HG03521 (cell line): Measurements from ENCODE around the gene EIF4G1.
A peak's percentile ranks its signal among the peaks of the same experiment; 100 is the strongest.
"Not testable (repeated sequence)": the region's sequence is repeated elsewhere in the genome, so short reads cannot be mapped to it uniquely, and the experiment has no call there.

Experiments used
- ATAC-seq: cut with Tn5 transposase; IDR thresholded peaks from one replicate; pipeline ENCODE4 v1.9.1; 2021; ENCODE audit warnings: mild to moderate bottlenecking, moderate library complexity; ENCODE audit not compliant: unreplicated experiment

Gene EIF4G1, protein sequence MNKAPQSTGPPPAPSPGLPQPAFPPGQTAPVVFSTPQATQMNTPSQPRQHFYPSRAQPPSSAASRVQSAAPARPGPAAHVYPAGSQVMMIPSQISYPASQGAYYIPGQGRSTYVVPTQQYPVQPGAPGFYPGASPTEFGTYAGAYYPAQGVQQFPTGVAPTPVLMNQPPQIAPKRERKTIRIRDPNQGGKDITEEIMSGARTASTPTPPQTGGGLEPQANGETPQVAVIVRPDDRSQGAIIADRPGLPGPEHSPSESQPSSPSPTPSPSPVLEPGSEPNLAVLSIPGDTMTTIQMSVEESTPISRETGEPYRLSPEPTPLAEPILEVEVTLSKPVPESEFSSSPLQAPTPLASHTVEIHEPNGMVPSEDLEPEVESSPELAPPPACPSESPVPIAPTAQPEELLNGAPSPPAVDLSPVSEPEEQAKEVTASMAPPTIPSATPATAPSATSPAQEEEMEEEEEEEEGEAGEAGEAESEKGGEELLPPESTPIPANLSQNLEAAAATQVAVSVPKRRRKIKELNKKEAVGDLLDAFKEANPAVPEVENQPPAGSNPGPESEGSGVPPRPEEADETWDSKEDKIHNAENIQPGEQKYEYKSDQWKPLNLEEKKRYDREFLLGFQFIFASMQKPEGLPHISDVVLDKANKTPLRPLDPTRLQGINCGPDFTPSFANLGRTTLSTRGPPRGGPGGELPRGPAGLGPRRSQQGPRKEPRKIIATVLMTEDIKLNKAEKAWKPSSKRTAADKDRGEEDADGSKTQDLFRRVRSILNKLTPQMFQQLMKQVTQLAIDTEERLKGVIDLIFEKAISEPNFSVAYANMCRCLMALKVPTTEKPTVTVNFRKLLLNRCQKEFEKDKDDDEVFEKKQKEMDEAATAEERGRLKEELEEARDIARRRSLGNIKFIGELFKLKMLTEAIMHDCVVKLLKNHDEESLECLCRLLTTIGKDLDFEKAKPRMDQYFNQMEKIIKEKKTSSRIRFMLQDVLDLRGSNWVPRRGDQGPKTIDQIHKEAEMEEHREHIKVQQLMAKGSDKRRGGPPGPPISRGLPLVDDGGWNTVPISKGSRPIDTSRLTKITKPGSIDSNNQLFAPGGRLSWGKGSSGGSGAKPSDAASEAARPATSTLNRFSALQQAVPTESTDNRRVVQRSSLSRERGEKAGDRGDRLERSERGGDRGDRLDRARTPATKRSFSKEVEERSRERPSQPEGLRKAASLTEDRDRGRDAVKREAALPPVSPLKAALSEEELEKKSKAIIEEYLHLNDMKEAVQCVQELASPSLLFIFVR (N-terminal part only)

DNA sequence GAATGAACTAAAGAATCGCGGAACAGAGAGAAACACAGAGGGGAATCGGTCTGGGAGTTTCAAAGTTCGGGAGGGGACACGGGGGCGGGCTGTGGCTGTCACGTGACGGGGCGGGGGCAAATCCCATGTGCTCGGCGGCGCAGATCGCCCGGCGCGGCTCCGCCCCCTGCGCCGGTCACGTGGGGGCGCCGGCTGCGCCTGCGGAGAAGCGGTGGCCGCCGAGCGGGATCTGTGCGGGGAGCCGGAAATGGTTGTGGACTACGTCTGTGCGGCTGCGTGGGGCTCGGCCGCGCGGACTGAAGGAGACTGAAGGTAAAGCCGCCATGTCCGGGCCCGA lies at the start of gene EIF4G1:
Gene EIF4G1, plus strand, starts transcription at position 244 of the 337 bp plus-strand sequence. CDS start 1,191 bp downstream, outside the sequence.
- ATAC-seq, result peak; percentile 81

DNA sequence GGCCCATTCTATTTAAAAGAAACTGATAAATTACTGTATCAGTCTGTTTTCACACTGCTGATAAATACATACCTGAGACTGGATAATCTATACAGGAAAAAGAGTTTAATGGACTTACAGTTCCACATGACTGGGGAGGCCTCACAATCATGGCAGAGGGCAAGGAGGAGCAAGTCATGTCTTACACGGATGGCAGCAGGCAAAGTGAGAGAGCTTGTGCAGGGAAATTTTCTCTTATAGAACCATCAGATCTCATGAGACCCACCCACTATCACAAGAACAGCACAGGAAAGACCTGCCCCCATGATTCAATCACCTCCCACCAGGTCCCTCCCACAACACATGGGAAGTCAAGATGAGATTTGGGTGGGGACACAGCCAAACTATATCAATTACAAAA lies 47.2 kb upstream of the EIF4G1 start:
- not testable (repeated sequence) for ATAC-seq

DNA sequence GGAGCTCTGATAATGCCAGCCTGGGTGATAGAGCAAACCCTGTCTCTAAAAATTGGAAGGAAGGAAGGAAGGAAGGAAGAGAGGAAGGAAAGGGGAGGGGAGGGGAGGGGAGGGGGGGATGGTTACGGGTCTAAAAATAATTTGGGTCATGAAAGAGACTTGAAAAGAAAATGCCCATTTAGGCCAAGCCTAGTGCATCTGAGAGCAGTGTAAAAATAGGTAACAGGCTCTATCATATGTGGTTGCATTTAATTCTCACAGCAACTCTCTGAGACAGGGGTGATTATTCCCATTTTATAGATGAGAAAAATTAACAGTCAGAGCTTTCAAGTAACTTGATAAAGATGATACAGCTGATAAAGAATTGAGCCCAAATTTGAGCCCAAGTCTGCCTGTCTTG lies 42.1 kb upstream of the EIF4G1 start:
- ATAC-seq, result no peak

DNA sequence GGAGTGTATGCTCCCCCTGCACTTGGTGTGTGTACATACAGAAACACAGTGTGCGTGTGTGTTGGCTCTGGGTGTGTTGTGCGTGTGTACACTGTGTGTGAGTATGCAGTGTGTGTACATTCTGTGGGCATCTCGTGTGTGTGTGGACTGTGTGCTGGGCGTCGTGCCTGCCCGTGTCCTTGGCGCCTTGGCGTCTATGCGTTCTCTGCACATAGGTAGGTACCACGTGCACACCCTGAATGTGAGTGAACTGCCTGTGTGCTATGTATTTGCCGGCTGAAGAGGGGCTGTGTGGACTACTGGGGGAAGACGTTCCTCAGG lies 39.1 kb upstream of the EIF4G1 start:
- no peak for ATAC-seq

DNA sequence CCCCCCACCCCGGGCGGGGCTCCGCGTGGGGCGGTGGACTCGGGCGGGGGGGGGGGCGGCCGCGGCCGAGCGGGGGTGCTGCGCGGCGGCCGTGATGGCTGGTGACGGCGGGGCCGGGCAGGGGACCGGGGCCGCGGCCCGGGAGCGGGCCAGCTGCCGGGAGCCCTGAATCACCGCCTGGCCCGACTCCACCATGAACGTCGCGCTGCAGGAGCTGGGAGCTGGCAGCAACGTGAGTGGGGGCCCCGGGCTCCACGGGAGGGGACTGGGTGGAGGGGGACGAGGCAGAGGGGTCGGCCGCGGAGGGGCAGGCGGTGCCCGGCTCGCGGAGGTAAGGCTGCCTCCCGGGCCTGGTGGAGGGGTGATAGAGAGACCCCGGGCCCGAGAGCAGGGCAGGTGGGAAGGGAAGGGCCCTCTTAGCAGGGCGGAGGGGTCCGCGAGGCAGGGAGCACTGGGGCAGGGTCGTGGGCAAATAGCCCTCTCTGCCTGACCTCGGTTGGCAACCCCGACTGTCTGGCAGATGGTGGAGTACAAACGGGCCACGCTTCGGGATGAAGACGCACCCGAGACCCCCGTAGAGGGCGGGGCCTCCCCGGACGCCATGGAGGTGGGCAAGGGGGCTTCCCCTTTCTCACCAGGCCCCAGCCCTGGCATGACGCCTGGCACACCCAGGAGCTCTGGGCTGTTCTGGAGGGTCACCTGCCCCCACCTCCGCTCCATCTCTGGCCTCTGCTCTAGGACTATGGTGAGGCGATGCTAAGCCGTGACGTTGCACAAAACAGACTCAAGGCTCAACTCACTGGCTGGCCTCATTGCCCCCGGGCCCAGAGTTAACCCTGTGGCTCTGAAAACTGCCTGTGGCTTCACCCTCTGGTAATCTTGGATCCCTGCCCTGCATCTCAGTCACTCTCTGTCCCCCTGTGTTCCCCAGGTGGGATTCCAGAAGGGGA lies 38.2 kb upstream of the EIF4G1 start, which contains the start of gene ECE2:
Gene ECE2, plus strand, starts transcription at position 62 of the 950 bp plus-strand sequence. Its CDS starts 132 bp downstream, at position 194.
- ATAC-seq, result no peak

DNA sequence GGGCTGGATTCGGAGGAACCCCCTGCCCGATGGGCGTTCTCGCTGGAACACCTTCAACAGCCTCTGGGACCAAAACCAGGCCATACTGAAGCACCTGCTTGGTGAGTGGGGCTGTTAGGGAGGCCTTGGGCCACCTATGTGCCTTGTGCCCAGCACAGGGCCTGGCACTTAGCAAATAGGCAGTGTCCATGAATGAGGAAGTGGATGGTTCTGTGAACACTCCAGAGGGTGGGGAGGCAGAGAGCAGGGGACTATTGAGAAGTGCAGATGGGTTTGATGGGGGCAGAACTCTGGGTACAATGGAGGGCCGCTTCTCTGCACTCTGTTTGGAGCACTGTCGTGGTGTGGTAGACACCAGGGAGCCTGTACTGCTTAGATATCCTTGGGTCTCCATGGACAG lies 37.0 kb upstream of the EIF4G1 start:
- ATAC-seq, result no peak

DNA sequence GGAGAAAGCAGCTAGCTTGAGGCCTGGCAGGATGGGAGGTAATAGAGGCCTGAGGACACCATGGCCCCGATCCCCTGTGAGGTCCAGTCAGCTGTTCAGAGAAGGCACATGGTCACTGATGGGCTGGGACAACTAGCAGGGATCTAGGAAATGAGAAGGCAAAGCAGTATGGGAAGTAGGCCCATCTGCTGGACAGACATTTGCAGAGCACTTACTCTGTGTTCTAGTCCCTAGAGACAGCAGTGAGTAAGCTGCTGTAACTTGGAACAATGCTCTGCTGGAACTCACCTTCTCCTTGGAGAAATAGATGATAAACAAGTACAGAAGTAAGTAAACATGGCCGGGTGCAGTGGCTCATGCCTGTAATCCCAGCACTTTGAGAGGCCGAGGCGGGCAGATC lies 31.5 kb upstream of the EIF4G1 start:
- ATAC-seq, result no peak

DNA sequence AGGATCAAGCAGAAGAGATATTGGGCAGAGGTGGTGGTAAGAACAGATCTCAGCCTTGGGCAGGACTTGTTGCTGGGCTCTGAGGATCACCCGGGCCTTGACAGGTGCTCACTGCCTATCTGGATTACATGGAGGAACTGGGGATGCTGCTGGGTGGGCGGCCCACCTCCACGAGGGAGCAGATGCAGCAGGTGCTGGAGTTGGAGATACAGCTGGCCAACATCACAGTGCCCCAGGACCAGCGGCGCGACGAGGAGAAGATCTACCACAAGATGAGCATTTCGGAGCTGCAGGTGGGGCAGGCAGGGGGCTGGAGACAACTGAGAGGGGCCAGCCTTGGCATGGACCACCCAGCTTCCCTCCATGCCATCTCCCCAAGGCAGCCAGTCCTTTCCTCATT lies 30.7 kb upstream of the EIF4G1 start:
- ATAC-seq, result no peak

DNA sequence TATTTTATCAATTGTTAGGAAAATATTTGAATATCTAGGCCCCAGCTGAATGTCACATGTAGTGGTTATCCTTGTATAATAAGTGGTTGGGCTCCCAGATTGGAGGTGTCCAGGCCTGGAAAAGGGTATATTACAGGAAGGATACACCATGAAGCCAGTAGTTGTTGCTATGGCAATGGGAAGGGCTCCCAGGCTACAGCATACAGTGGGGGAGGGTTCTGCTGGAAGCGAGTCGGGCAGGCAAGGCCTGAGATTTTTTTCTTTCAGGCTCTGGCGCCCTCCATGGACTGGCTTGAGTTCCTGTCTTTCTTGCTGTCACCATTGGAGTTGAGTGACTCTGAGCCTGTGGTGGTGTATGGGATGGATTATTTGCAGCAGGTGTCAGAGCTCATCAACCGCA lies 29.7 kb upstream of the EIF4G1 start:
- no peak for ATAC-seq

DNA sequence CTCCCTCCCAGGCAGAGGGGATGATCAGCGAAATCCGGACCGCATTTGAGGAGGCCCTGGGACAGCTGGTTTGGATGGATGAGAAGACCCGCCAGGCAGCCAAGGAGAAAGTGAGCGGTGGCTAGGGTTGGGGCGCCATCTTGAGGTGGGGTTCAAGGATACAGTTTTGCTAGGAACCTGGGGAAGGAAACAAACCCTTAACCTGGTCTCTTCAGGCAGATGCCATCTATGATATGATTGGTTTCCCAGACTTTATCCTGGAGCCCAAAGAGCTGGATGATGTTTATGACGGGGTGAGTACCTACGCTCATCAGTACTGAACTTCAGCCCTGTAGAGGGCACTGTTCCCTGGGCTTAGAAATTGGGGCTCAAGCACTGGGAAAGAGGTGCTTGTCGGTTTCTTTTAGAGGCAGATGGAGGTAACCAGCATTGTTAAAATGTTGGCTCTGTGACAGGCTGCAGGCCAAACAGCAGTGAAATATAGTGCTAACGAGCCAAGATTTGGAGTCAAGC lies 24.9 kb upstream of the EIF4G1 start:
- no peak for ATAC-seq

DNA sequence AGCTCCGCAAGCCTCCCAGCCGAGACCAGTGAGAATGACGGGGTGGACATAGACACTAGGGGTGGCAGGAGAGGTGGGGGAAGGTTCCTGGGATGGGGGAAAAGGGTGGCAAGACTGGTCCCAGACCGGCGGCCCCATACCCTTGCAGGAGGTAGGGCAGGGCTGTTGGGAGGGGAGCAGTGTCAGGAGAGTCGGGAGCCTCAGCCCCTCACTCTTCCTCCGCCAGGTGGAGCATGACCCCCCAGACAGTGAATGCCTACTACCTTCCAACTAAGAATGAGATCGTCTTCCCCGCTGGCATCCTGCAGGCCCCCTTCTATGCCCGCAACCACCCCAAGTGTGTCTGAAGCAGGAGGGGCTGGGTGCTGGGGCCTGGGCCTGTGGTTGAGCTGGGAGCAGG lies 24.1 kb upstream of the EIF4G1 start:
- no peak for ATAC-seq

DNA sequence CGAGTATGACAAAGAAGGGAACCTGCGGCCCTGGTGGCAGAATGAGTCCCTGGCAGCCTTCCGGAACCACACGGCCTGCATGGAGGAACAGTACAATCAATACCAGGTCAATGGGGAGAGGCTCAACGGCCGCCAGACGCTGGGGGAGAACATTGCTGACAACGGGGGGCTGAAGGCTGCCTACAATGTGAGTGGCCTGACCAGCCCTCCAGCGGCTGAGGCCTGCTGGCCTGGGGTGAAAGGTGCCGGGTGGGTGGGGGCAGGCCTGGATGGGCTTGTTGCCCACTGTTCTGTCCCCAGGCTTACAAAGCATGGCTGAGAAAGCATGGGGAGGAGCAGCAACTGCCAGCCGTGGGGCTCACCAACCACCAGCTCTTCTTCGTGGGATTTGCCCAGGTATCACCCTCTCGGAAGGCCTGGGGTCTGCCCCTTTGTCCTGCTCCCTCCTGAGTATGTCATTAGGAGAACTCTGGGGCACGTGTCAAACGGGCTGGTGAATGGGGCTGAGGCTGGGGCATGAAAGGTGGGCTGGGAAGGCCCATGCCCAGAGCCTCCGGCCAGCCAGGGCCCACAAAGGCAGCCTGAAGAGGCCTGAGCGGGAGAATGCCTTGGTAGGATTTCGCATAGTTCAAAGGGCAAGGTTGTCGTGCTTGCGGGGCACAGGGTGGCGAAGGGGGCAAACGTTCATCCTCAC lies 23.2 kb upstream of the EIF4G1 start:
- no peak for ATAC-seq

DNA sequence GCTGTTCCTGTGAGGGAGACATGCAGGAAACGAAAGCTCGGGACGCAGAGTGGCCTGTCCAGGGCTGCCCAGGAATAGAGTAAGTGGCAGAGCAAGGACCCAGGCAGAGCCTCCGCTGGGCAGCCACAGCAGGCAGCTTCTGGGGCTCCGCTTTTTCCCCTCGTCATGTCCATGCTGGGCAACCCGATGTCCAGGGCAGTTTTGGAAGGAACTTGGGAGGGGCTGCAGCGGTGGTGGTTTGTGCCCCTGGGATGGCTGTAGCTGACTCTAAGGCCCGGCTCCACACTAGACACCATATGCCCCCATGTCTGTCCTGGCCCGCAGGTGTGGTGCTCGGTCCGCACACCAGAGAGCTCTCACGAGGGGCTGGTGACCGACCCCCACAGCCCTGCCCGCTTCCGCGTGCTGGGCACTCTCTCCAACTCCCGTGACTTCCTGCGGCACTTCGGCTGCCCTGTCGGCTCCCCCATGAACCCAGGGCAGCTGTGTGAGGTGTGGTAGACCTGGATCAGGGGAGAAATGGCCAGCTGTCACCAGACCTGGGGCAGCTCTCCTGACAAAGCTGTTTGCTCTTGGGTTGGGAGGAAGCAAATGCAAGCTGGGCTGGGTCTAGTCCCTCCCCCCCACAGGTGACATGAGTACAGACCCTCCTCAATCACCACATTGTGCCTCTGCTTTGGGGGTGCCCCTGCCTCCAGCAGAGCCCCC lies 22.5 kb upstream of the EIF4G1 start:
- no peak for ATAC-seq

DNA sequence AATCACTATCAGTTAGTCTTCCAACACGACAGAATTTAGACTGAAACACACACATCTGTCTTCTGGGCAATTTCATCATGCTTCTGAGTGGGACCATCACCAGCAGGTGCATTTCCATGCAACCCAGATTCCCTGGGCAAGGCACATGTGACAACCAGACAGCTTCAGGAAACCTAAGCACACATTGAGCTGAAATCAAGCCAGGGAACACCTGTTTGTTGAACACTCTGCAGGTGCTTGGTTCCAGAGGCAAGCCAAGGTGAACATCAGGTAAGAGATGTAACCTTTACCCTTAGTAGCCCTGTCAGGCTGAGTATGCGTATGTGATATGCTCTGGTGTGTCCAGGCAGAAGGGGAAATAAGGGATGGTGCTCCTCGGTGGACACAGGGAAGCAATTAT lies 18.6 kb upstream of the EIF4G1 start:
- ATAC-seq, result no peak

DNA sequence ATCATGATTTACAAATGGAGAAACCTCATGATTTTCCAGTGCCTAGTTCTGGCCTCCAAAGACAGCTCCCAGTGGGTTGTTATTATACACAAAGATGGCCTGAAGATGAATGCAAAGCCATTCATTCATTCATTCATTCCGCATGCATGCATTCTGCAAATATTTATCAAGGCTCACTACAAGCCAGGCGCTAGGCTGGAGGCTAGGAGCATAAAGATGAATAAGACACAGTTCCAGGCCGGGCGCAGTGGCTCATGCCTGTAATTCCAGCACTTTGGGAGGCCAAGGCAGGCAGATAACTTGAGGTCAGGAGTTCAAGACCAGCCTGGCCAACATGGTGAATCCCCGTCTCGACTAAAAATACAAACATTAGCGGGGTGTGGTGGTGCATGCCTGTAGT lies 17.8 kb upstream of the EIF4G1 start:
- no peak for ATAC-seq

DNA sequence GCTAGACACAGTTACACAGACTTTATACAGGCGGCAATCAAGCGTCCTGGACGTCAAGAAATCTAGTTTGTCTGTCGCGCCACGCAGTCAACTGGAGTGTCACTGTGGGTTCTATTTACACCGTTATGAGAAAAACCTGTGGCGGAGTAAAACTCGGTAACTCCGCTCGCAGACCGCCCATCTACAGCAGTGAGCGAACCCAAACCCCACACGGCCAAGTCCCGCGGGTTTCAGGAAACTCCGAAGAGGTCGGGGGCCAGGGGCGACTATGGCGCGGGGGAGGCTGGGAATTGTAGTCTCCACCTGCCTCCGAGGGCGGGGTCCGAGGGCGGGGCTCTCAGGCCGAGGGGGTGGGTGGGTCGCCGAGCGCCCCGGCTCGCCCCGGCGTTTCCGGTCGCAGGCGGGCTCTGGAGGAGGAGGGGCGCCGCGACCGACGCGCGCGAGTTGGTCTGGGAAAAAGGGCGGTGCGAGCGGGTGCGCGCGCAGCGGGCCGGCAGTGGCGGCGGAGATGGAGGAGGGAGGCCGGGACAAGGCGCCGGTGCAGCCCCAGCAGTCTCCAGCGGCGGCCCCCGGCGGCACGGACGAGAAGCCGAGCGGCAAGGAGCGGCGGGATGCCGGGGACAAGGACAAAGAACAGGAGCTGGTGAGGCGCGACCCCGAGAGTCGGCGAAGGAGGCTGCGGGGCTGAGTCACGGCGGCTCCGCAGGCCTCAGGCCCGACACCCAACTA lies 15.5 kb upstream of the EIF4G1 start, which contains the start of gene PSMD2:
Gene PSMD2, plus strand, starts transcription at position 483 of the 729 bp plus-strand sequence. Its CDS starts 26 bp downstream, at position 509.
- ATAC-seq, result peak; percentile 94

DNA sequence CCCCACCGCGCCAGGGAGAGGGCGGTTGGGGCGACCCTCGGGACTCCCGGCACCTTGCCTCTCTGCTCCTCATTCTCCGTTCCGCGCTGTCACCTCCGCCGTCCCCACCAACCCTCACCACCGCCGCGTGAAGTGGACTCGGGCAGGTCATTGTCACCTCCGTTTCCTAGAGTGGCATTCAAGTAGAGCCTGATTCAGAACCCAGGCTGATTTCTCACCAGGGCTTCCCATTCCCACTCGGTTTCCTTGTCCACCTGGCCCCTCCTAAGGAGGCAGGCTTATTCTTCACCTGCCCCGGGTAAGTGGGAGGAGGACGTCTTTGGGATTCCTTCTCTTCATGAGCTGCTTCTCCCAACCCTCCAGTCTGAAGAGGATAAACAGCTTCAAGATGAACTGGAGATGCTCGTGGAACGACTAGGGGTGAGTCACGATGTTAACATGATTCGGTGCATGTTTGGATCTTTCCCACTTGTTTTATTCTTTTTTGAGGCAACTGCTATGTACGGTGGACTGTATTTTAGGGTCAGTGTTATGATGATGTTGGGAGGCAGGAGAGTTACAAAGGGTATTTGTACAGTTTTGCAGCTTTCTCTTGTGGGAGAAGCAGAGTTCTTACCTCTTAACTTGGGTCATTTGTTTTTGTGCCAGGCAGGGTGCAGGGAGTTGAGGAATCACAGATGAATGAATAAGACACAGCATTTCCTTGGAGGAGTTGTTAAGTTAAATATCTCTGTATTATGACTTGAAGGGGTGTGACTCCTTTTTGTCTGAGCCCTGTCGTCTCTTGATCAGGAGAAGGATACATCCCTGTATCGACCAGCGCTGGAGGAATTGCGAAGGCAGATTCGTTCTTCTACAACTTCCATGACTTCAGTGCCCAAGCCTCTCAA lies 14.7 kb upstream of the EIF4G1 start:
- no peak for ATAC-seq
